Measurements from ENCODE around the gene DACH1.
"Not testable (repeated sequence)": the region's sequence is repeated elsewhere in the genome, so short reads cannot be mapped to it uniquely, and the experiment has no call there.

Gene DACH1

GRCh38 chr13:71867131-71867814 is at the start of gene DACH1:
Gene DACH1 (minus strand): TSS chr13:71867204.
- DNase-seq = no peak

- no peak for DNase-seq
Measured at GRCh38 chr13:71913717-71914116, 46.7 kb upstream of the DACH1 start.

- DNase-seq = no peak
Measured at GRCh38 chr13:71912524-71912923, 45.5 kb upstream of the DACH1 start.

- no peak for DNase-seq
Measured at GRCh38 chr13:71906448-71906847, 39.4 kb upstream of the DACH1 start.

- no peak for DNase-seq
Measured at GRCh38 chr13:71902676-71903075, 35.7 kb upstream of the DACH1 start.

GRCh38 chr13:71893506-71893905 is 26.5 kb upstream of the DACH1 start:
- DNase-seq = not testable (repeated sequence)

GRCh38 chr13:71886880-71887279 is 19.9 kb upstream of the DACH1 start:
- no peak for DNase-seq

GRCh38 chr13:71882120-71882519 is 15.1 kb upstream of the DACH1 start:
- no peak for DNase-seq

- no peak for DNase-seq
Measured at GRCh38 chr13:71880753-71881541, 13.9 kb upstream of the DACH1 start.

- DNase-seq = no peak
Measured at GRCh38 chr13:71879808-71880344, 12.9 kb upstream of the DACH1 start.

- no peak for DNase-seq
Measured at GRCh38 chr13:71879129-71879535, 12.1 kb upstream of the DACH1 start.

- no peak for DNase-seq
Measured at GRCh38 chr13:71877256-71877653, 10.3 kb upstream of the DACH1 start.

- DNase-seq = no peak
Measured at GRCh38 chr13:71876648-71877255, 9.7 kb upstream of the DACH1 start.

GRCh38 chr13:71875823-71876222 is 8.8 kb upstream of the DACH1 start:
- DNase-seq = no peak

- DNase-seq = no peak
Measured at GRCh38 chr13:71874458-71874857, 7.5 kb upstream of the DACH1 start.

- DNase-seq = no peak
Measured at GRCh38 chr13:71873418-71874247, 6.6 kb upstream of the DACH1 start.

GRCh38 chr13:71871844-71872243 is 4.8 kb upstream of the DACH1 start:
- DNase-seq = no peak

GRCh38 chr13:71871176-71871754 is 4.3 kb upstream of the DACH1 start:
- DNase-seq = no peak

GRCh38 chr13:71870100-71870499 is 3.1 kb upstream of the DACH1 start:
- DNase-seq = no peak

GRCh38 chr13:71869274-71869673 is 2.3 kb upstream of the DACH1 start:
- no peak for DNase-seq

- DNase-seq = no peak
Measured at GRCh38 chr13:71866335-71867130, 471 bp downstream of the DACH1 start.

Data from CD4-positive, alpha-beta T cell treated with Interleukin-21 for 1 hour (primary cell).